Heart right ventricle (tissue), 16 donors: ENCODE results near the gene SEC23B. TPM values are rescaled to one million over a fixed set of nuclear protein-coding genes. Genes with fewer than 3 reads are reported as not detected.
A peak's percentile ranks its signal among the peaks of the same experiment; 100 is the strongest.

Source experiments
- ATAC-seq, 8 donors: fragments of 200-7000 bp; cut with Tn5 transposase; one replicate each; pipeline ENCODE4 v1.9.1; 2020; ENCODE audit warnings: mild to moderate bottlenecking in 8 of 8, moderate library complexity in 8 of 8, moderate number of reproducible peaks in 1 of 8
- DNase-seq, 2 donors: peaks; one replicate each; pipeline ENCODE4 v3.0.0-alpha.2; 2020
- H3K27ac ChIP-seq, 10 donors: fragments of 200-600 bp; sonication (generic) in 2 of 10; one replicate each; pipeline versions ENCODE4 v1.5.0 to v1.8.0; 2020 to 2022; ENCODE audit warnings: mild to moderate bottlenecking in 3 of 10
- H3K27me3 ChIP-seq, 7 donors: fragments of 200-600 bp; one replicate each; pipeline ENCODE4 v1.8.0; 2021 to 2022; ENCODE audit warnings: mild to moderate bottlenecking in 2 of 7
- H3K36me3 ChIP-seq, 9 donors: fragments of 200-600 bp; sonication (generic) in 1 of 9; one replicate each; pipeline versions ENCODE4 v1.5.0 to v1.8.0; 2020 to 2022; ENCODE audit warnings: mild to moderate bottlenecking in 2 of 9
- H3K4me1 ChIP-seq, 9 donors: fragments of 200-600 bp; sonication (generic) in 1 of 9; one replicate each; pipeline versions ENCODE4 v1.5.0 to v1.8.0; 2020 to 2022; ENCODE audit warnings: mild to moderate bottlenecking in 4 of 9
- H3K4me3 ChIP-seq, 10 donors: fragments of 200-600 bp; sonication (generic) in 2 of 10; one replicate each; pipeline versions ENCODE4 v1.5.0 to v1.8.0; 2020 to 2022; ENCODE audit warnings: mild to moderate bottlenecking in 7 of 10, moderate library complexity in 2 of 10
- H3K9me3 ChIP-seq, 11 donors: fragments of 200-600 bp in 10 of 11; sonication (generic) in 2 of 11; one replicate each; pipeline versions ENCODE4 v1.5.0 to v1.8.0; 2013 to 2022; ENCODE audit warnings: mild to moderate bottlenecking in 2 of 11, control low read depth in 1 of 11, moderate library complexity in 1 of 11
- WGBS, 2 donors: extraction: QIAGEN DNeasy Blood & Tissue Kit; methylation state at CpG; one replicate each; pipeline ENCODE4 v1.1.7; 2013; ENCODE audit warnings: inconsistent platforms in 1 of 2; 5-methylcytosine and 5-hydroxymethylcytosine counted together
- intact Hi-C, 10 donors: fragments of 100-400 bp; cut with DNase I; formaldehyde crosslinking; loops; one replicate each; pipeline versions ENCODE4 v1.11.1 to v1.14.2; 2022
- long read RNA-seq, 3 donors: library from polyadenylated mRNA; unstranded; transcript quantifications; one replicate each; pipeline ENCODE4 v2.0.0, GENCODE V29; 2020 to 2021
- polyA plus RNA-seq, 2 donors: library from polyadenylated mRNA; stranded (reverse); fragments of 200-250 nt; gene quantifications; one replicate each; pipeline ENCODE4 v1.2.3, GENCODE V29; 2013
- total RNA-seq, 10 donors: library from RNA; stranded (reverse); fragmentation: NEBNext Ultra II Directional in 3 of 10; extraction: Animal tissue kit (Norgen Biotek cat#: 25700) in 3 of 10; gene quantifications; one replicate each; pipeline versions ENCODE4 v1.2.1 to v1.2.4, GENCODE V29; 2021 to 2023
- TF ChIP-seq, protein P1 (sequence below), 9 donors: fragments of 200-600 bp; sonication (generic) in 2 of 9; IDR thresholded peaks; one replicate each; pipeline versions ENCODE4 v1.5.0 to v1.8.0; 2021 to 2022; ENCODE audit warnings: antibody characterized with exemption in 9 of 9, mild to moderate bottlenecking in 5 of 9, moderate library complexity in 1 of 9
- donor health status: Arrhythmogenic right ventricular cardiomyopathy.
- donor health status: ischemic (EF 13 %, LVEDD 7.1; RV severe dilation, severe dysfunction).
- donor health status: healthy with polysubstance abuse.
- donor health status: DM: no; HTN: yes; CAD: no.
- donor health status: DM: no; HTN: no; CAD: no.
- donor health status: ischemic (EF 25% LVEDD 6.9; RV normal size, moderate dysfunction).
- donor health status: ischemic (EF 25% LVEDD 5.7; RV mildly dilated, moderate dysfunction).
- donor health status: healthy.
- donor health status: DM: yes; HTN: yes; CAD: no.
- donor health status: Ischemic cardiomyopathy.
- donor health status: ischemic (EF 35%, LVEDD 5.7; RV mildly dilated, moderate dysfunction).
- donor health status: nonischemic (EF 11% LVEDD 7.7; RV severe dilation, severe dysfunction).
- donor health status: DM: yes; HTN: yes; CAD: no.
- donor health status: PGD.
- donor health status: ischemic (EF 29% LVEDD 5.4; RV normal size, mild dysfunction).
- donor health status: nonischemic (EF 23%, LVEDD 6.1; RV moderate dilation, normal function).

SEC23B gene
- total RNA-seq = 10 to 100 TPM in 9 of 10 donors, 1 to 10 TPM in 1; 7.5 to 20.5 (median 10.9) TPM
- polyA plus RNA-seq = 10 to 100 TPM in 1 of 2 donors, 1 to 10 TPM in 1; 2.6 to 10.4 TPM
- long read RNA-seq, donor 1, transcript SEC23B-204 (20 exons, 3,484 nt) = major isoform, 6 of 10 reads
- long read RNA-seq, donor 1, partial matches to known transcripts = 0 of 10 reads
- long read RNA-seq, donor 1, other reads (novel, unspliced or antisense) = 1 of 10 reads
- long read RNA-seq, donor 2, transcript SEC23B-202 (20 exons, 3,464 nt) = major isoform, 6 of 16 reads
- long read RNA-seq, donor 2, partial matches to known transcripts = 4 of 16 reads
- long read RNA-seq, donor 2, other reads (novel, unspliced or antisense) = 2 of 16 reads
- long read RNA-seq, donor 3, transcript SEC23B-202 (20 exons, 3,464 nt) = minor isoform, 22 of 69 reads
- long read RNA-seq, donor 3, transcript SEC23B-204 (20 exons, 3,484 nt) = major isoform, 27 of 69 reads
- long read RNA-seq, donor 3, partial matches to known transcripts = 16 of 69 reads
- long read RNA-seq, donor 3, other reads (novel, unspliced or antisense) = 4 of 69 reads

DNA sequence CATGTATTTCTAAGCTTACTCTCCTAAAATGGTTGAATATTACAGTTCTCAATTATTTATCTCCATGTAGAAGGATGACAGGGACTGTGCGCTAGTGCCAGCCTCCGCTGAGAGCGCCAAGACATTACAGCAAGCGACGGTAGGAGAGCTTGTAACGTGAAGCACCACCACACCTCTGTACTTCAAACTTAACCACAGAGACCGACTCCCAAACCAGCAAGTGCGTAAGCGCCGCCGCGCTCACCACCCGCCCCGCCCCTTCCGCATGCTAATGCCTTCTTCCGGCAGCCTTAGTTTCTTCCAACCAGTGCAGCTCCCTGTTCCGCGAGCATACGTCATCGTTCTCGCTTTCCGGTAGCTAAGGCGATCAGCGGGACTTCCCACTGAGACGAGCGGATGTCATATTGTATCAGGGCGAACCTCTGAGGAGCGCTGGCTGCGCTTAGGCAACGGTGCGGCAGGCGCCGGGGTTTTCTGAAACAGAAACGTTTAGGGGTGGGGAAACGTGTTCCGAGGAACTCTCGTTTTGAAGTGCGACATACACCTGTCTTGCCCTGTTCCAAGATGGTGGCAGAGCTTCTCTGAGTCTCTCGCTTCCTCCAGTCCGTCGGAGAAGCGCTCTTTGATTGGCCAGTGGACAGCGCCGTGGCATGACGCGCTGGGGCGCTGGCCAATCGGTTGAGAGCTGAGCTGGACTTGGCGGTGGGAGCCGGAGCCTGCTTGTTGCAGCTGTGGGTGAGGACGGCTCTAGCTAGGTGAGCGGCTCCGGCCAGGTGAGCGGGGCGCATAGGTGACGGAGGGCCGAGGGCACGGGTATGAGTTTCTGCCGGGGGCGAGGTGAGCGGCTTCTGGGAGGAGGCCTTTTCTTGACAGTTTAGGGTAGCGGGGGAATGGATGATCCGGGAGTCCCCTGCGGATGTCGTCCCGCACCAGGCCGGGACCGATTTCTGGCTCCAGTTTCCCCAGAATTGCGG, at the start of gene SEC23B:
SEC23B (plus strand) TSS at position 723 of the 974 bp plus-strand sequence. CDS start 2,896 bp downstream, outside the sequence.
- intact Hi-C loops = loop anchor here in 7 of 10 donors (1.0 to 5.0 kb wide), 6 partner anchors 10 to 220 kb away; partner anchors contain the start of genes SMIM26 (in 5 of the 7), DZANK1 (in 4 of the 7), POLR3F (in 4 of the 7) and RBBP9 (in 2 of the 7)
- DNase-seq = peak; percentile 95 to 97
- TF ChIP-seq, protein P1, sequence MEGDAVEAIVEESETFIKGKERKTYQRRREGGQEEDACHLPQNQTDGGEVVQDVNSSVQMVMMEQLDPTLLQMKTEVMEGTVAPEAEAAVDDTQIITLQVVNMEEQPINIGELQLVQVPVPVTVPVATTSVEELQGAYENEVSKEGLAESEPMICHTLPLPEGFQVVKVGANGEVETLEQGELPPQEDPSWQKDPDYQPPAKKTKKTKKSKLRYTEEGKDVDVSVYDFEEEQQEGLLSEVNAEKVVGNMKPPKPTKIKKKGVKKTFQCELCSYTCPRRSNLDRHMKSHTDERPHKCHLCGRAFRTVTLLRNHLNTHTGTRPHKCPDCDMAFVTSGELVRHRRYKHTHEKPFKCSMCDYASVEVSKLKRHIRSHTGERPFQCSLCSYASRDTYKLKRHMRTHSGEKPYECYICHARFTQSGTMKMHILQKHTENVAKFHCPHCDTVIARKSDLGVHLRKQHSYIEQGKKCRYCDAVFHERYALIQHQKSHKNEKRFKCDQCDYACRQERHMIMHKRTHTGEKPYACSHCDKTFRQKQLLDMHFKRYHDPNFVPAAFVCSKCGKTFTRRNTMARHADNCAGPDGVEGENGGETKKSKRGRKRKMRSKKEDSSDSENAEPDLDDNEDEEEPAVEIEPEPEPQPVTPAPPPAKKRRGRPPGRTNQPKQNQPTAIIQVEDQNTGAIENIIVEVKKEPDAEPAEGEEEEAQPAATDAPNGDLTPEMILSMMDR (IDR thresholded peaks at IDR 0.05) = no peak
- peaks cover 0 to 48% (median 14%) of the 10 kb centered on the region in 9 donors for H3K4me1 ChIP-seq
- peak within 1 kb of the TSS; percentile 80 to 100 (median 93) for H3K27ac ChIP-seq
- WGBS, 2 donors = 0% methylated on average over 69 of the region's 69 CpGs
- H3K4me3 ChIP-seq = peak within 1 kb of the TSS; percentile 50 to 95 (median 79)
- peaks cover 0 to 14% (median 10%) of the 10 kb centered on the region in 7 donors for H3K27me3 ChIP-seq
- peaks cover 0 to 31% (median 9%) of the 10 kb centered on the region in 9 donors for H3K36me3 ChIP-seq
- H3K9me3 ChIP-seq = no peaks in the 10 kb centered on the region
- peak; percentile 98 to 99 (median 99) for ATAC-seq

DNA sequence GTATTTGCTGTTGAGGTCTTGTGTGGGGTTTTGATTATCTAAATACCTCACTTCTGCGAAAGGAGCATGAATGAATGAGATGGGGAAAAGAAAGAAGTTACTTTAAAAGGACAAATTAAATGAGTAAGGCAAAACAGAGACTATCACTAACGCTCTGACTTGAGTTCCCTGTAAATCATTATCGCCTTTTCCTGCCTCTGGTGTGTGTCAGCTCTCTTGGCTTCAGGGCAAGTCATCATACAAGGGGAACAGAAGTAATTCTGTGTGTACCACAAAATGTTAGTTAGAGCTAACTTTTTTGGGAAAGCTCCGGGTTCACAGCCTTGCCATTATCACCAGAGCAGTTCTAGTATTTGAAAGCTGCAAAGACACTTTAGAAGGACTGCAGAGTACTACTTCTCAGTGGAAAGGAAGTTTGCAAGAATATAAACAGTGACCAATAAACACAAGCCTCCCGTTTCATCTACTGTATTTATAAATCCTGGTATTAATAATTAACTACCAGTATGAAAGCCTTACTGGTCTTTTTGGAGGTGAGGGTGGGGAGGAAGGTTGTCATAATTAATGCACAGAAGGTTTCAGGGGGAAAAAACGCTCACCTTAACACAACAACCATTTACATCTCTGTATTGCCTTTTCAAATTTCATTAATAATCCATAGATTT, 42.1 kb upstream of the SEC23B start:
- DNase-seq (no peak), ATAC-seq (no peak)
- intact Hi-C loops = loop anchor here in 7 of 10 donors (2.0 to 10.0 kb wide), 6 partner anchors 31 to 178 kb away; partner anchors contain the start of genes SEC23B (in 4 of the 7), RBBP9 (in 1 of the 7), SMIM26 (in 1 of the 7) and ZNF133 (in 1 of the 7)
- Histone ChIP-seq H3K9me3 (no peaks in the 10 kb centered on the region), H3K27me3 (no peaks in the 10 kb centered on the region), H3K4me3 (peak overlapping the region in 4 of 10 donors; percentile 68 to 99 (median 80)), H3K4me1 (peaks cover 0 to 26% (median 20%) of the 10 kb centered on the region in 9 donors), H3K27ac (no peak overlapping the region), H3K36me3 (peaks cover 0 to 20% (median 0%) of the 10 kb centered on the region in 9 donors)
- 59 to 68% methylated on average over 6 of the region's 6 CpGs for WGBS, 2 donors
- TF ChIP-seq, protein P1 (IDR thresholded peaks at IDR 0.05) = no peak

DNA sequence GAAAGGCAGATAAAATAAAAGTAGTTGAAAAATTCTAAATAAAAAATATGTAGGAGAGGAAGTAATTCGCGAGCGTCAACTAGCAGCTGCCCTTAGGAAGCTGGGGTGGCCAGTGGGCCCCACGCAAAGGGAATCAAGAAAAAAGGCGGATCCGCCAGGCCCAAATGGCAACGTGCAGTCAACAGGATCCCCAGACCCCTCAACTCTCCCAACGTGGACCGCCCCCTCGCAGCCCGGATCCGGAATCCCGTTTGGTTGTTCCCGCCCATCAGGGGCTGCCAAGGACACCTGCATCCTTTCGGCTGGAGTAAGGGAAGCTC, 41.2 kb upstream of the SEC23B start:
- peak; percentile 74 to 91 (median 82) for ATAC-seq
- no peaks in the 10 kb centered on the region for H3K9me3 ChIP-seq
- H3K4me1 ChIP-seq = peaks cover 0 to 26% (median 20%) of the 10 kb centered on the region in 9 donors
- whole genome bisulfite sequencing, 2 donors = 0 to 1% methylated on average over 15 of the region's 15 CpGs
- no peak for DNase-seq
- TF ChIP-seq, protein P1 (IDR thresholded peaks at IDR 0.05) = no peak
- peak overlapping the region; percentile 64 to 100 (median 84) for H3K4me3 ChIP-seq
- intact Hi-C loops = loop anchor here in 7 of 10 donors (2.0 to 10.0 kb wide), 6 partner anchors 30 to 179 kb away; partner anchors contain the start of genes SEC23B (in 4 of the 7), RBBP9 (in 1 of the 7), SMIM26 (in 1 of the 7) and ZNF133 (in 1 of the 7)
- peak overlapping the region in 9 of 10 donors; percentile 73 to 95 (median 89) for H3K27ac ChIP-seq
- H3K27me3 ChIP-seq = no peaks in the 10 kb centered on the region
- peaks cover 0 to 28% (median 5%) of the 10 kb centered on the region in 9 donors for H3K36me3 ChIP-seq
